H1 (cell line): ENCODE measurements around the gene PPP1R9A. TPM values are rescaled to one million over a fixed set of nuclear protein-coding genes. Genes with fewer than 3 reads are reported as not detected.

Source experiments
- BACH1 ChIP-seq: IDR thresholded peaks from 2 replicates; pipeline ENCODE4 v1.6.1; 2012; ENCODE audit warnings: low read length, improper control_type of control experiment
- BCL11A ChIP-seq, 2 experiments: IDR thresholded peaks; one replicate each; pipeline ENCODE4 v1.6.1; 2011; ENCODE audit warnings: low read depth in 2 of 2, low read length in 2 of 2, mild to moderate bottlenecking in 2 of 2
- RBBP5 ChIP-seq: IDR thresholded peaks from 2 replicates; pipeline ENCODE4 v1.7.1; 2012; ENCODE audit warnings: low read depth, mild to moderate bottlenecking, inconsistent platforms, low read length, moderate library complexity, borderline replicate concordance
- RFX5 ChIP-seq: IDR thresholded peaks from 2 replicates; pipeline ENCODE4 v1.6.1; 2011; ENCODE audit warnings: low read depth, low read length, improper control_type of control experiment, borderline replicate concordance
- polyA plus RNA-seq, 7 experiments: library from polyadenylated mRNA; depleted of rRNA in 3 of 7; stranded (reverse) in 5 of 7; unstranded in 2 of 7; fragments of >200 nt in 5 of 7; fragments of 200-250 nt in 2 of 7; gene quantifications; 1 replicate in 5 of 7; 2 replicates in 1 of 7; 4 replicates in 1 of 7; pipeline versions ENCODE4 v1.2.1 to v1.2.3, GENCODE V29; 2011 to 2013; ENCODE audit warnings: missing spikeins in 2 of 7, mixed read lengths in 2 of 7
- total RNA-seq: library from RNA; stranded (reverse); fragmentation: NEBNext Ultra II Directional; extraction: Animal tissue kit (Norgen Biotek cat#: 25700); gene quantifications from 2 replicates; pipeline ENCODE4 v1.2.1, GENCODE V29; 2021

PPP1R9A gene
- total and polyA plus RNA-seq, 2 of the 8 experiments (the other 6 are each of a cell fraction or from before 2014, with no cell fraction given) = 3.0 to 20.3 TPM

GRCh38 chr7:94907811-94908322 lies 473 bp downstream of the PPP1R9A start (continued):
- TF ChIP-seq BCL11A (IDR thresholded peaks at IDR 0.05; ENCODE audit: low read depth in 2 of 2, low read length in 2 of 2) (no peak), BACH1 (no peak), RBBP5 (peak; percentile 2; the same call in 1 of the 2 replicates), RFX5 (no peak)
